Natural killer cell (primary cell): ENCODE data around the gene GTPBP4. TPM values are rescaled to one million over a fixed set of nuclear protein-coding genes. Genes with fewer than 3 reads are reported as not detected.

ENCODE experiments used
- ATAC-seq, 3 donors: fragments of 150-1000 bp in 2 of 3; fragments of 200-7000 bp in 1 of 3; cut with Tn5 transposase; 1 replicate in 1 of 3; 2 replicates in 2 of 3; pipeline ENCODE4 v1.10.0; 2021; ENCODE audit warnings: mild to moderate bottlenecking in 2 of 3, moderate library complexity in 2 of 3
- DNase-seq, 2 donors: peaks; one replicate each; pipeline versions ENCODE4 v3.0.0 to v3.0.0-alpha.2; 2013 to 2021; ENCODE audit warnings: mixed read lengths in 1 of 2
- H3K27ac ChIP-seq: one replicate; pipeline ENCODE4 v1.5.1; 2013; ENCODE audit warnings: mild to moderate bottlenecking, low read length
- H3K27me3 ChIP-seq: one replicate; pipeline ENCODE4 v1.6.1; 2013; ENCODE audit warnings: low read length; ENCODE audit not compliant: control insufficient read depth, insufficient read depth
- H3K36me3 ChIP-seq: one replicate; pipeline ENCODE4 v1.6.1; 2013; ENCODE audit warnings: low read length; ENCODE audit not compliant: control insufficient read depth, insufficient read depth
- H3K4me1 ChIP-seq: one replicate; pipeline ENCODE4 v1.6.1; 2013; ENCODE audit warnings: low read length; ENCODE audit not compliant: control insufficient read depth, insufficient read depth
- H3K4me3 ChIP-seq: one replicate; pipeline ENCODE4 v1.5.1; 2013; ENCODE audit warnings: low read length
- H3K9me3 ChIP-seq: one replicate; pipeline ENCODE4 v1.6.1; 2013; ENCODE audit warnings: low read length; ENCODE audit not compliant: control insufficient read depth, insufficient read depth
- H3K27ac Mint-ChIP-seq, 2 donors: one replicate each; pipeline ENCODE4 v1.8.0; 2022; ENCODE audit warnings: mild to moderate bottlenecking in 2 of 2, mixed read lengths in 2 of 2, moderate library complexity in 1 of 2
- H3K27me3 Mint-ChIP-seq, 2 donors: one replicate each; pipeline ENCODE4 v1.8.0; 2022; ENCODE audit warnings: low read depth in 2 of 2, mixed read lengths in 2 of 2
- H3K36me3 Mint-ChIP-seq: one replicate; pipeline ENCODE4 v1.8.0; 2022; ENCODE audit warnings: mixed read lengths
- H3K4me1 Mint-ChIP-seq, 2 donors: one replicate each; pipeline ENCODE4 v1.8.0; 2022; ENCODE audit warnings: mixed read lengths in 2 of 2
- H3K4me3 Mint-ChIP-seq: one replicate; pipeline ENCODE4 v1.8.0; 2022; ENCODE audit warnings: mild to moderate bottlenecking, moderate library complexity, mixed read lengths
- H3K9me3 Mint-ChIP-seq, 2 donors: one replicate each; pipeline ENCODE4 v1.8.0; 2022; ENCODE audit warnings: mixed read lengths in 2 of 2
- WGBS: methylation state at CpG from one replicate; pipeline ENCODE4 v1.1.7; 2013; ENCODE audit warnings: missing lambda C conversion rate; ENCODE audit not compliant: insufficient coverage; 5-methylcytosine and 5-hydroxymethylcytosine counted together
- intact Hi-C: fragments of 100-400 bp; cut with micrococcal nuclease; formaldehyde crosslinking; loops from one replicate; pipeline ENCODE4 v1.14.2; 2022
- total RNA-seq, 4 donors: library from RNA; stranded (reverse); fragments of 120-200 nt in 1 of 4; gene quantifications; one replicate each; pipeline versions ENCODE4 v1.2.3 to v1.2.4, GENCODE V29; 2013 to 2022
- TF ChIP-seq, protein P1 (sequence below): fragments of 200-600 bp; IDR thresholded peaks from one replicate; pipeline ENCODE4 v1.8.0; 2022; ENCODE audit warnings: antibody characterized with exemption

Gene GTPBP4
- total RNA-seq = 10 to 100 TPM; 53.9 to 99.6 (median 72.5) TPM
- 47.7 TPM for total RNA-seq (2013)

DNA sequence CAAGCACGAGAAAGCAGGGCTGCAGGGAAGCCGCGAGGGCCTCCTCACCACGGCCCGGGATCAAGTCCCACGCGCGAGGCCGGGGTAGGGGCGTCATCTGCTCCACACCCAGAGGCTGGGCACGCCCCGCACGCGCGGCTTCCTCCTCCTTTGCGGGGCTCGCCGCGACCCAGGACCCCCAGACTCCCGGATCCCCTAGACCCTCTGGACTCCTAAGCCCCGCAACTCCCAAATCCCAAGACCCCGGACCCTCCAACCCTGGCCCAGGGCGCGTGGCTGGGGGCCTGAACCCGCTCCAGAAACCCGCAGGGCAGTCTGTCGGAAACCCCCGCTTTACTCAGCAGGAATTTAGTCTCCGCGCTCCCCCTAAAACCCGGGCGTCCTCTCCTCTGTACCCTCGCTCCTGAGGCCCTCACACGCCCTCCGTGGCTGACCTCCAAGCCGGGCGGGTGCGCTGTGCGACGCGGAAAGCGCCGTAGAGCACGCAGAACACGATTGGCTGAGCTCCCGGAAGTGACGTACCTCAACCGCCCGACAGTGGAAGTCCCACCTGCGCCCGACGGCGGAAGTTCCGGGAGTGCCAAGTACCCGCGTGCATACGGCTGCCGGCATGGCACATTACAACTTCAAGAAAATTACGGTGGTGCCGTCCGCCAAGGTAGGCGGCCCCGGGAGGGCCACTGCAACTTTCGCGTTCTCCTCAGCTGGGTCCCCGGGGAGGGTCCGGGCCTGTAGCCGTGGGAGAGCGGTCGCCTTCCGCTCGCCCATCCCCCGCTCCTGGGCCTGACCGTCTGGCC, at the start of gene GTPBP4:
Gene GTPBP4, plus strand, starts transcription at position 565 of the 797 bp plus-strand sequence. Its CDS starts 46 bp downstream, at position 611.
- no peaks in the 10 kb centered on the region for H3K27me3 ChIP-seq
- no peaks in the 10 kb centered on the region for H3K9me3 Mint-ChIP-seq
- no peaks in the 10 kb centered on the region for H3K36me3 Mint-ChIP-seq
- H3K27ac ChIP-seq = peak within 1 kb of the TSS; percentile 78
- DNase-seq (peak; percentile 95 to 99), ATAC-seq (peak; percentile 95 to 98 (median 98))
- peaks cover 21% of the 10 kb centered on the region for H3K4me1 ChIP-seq
- intact Hi-C loops = loop anchor here (1.0 to 2.0 kb wide), 4 partner anchors 22 to 75 kb away; partner anchors contain the start of genes IDI1 and LARP4B
- no peaks in the 10 kb centered on the region for H3K27me3 Mint-ChIP-seq
- peak within 1 kb of the TSS; percentile 98 for H3K4me3 Mint-ChIP-seq
- H3K36me3 ChIP-seq = peaks cover 4% of the 10 kb centered on the region
- H3K4me1 Mint-ChIP-seq = peaks cover 38 to 39% of the 10 kb centered on the region in 2 donors
- peak within 1 kb of the TSS; percentile 68 for H3K4me3 ChIP-seq
- H3K27ac Mint-ChIP-seq = peak within 1 kb of the TSS; percentile 90 to 97
- WGBS = under 1% methylated on average over 74 of the region's 74 CpGs
- H3K9me3 ChIP-seq = no peaks in the 10 kb centered on the region
- TF ChIP-seq, protein P1, sequence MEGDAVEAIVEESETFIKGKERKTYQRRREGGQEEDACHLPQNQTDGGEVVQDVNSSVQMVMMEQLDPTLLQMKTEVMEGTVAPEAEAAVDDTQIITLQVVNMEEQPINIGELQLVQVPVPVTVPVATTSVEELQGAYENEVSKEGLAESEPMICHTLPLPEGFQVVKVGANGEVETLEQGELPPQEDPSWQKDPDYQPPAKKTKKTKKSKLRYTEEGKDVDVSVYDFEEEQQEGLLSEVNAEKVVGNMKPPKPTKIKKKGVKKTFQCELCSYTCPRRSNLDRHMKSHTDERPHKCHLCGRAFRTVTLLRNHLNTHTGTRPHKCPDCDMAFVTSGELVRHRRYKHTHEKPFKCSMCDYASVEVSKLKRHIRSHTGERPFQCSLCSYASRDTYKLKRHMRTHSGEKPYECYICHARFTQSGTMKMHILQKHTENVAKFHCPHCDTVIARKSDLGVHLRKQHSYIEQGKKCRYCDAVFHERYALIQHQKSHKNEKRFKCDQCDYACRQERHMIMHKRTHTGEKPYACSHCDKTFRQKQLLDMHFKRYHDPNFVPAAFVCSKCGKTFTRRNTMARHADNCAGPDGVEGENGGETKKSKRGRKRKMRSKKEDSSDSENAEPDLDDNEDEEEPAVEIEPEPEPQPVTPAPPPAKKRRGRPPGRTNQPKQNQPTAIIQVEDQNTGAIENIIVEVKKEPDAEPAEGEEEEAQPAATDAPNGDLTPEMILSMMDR = peak; percentile 12

DNA sequence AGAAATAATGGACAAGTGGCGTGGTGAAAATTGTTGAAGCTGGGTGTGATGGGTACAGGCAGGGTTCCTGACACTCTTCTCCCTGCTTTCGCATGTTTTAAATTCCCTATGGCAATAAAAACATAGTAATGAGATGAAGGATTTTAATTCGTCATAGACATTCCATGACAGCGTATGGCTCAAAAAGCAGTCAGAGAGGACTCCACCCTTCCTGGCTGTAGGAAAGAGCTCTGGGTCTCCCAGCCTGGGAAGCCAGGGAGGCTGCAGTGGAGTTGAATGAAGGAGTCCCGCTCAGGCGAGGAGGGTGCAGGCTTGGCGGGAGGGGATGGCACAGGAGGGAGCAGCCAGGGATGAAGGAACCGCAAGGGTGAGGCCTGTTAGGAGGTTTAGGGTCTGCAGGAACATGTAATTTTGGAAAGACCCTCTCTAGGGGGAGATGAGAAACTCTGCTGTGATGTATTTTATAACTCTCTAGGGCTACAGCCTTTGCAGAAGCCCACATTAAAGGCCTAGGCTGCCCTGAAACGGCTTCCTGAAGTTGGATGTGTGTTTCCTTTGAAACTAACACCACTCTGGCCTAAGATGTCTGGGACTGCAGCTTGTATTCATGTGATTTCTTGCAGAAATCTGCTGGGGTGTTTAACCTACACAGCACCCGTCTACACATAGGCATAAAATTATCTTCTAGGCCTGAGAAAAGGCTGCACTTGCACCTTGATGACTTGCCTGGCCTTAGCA, 49.1 kb upstream of the GTPBP4 start:
- H3K36me3 Mint-ChIP-seq = no peaks in the 10 kb centered on the region
- no peak overlapping the region for H3K27ac ChIP-seq
- peaks cover 9% of the 10 kb centered on the region for H3K4me1 ChIP-seq
- no peak for ATAC-seq
- TF ChIP-seq, protein P1 = no peak
- 81% methylated on average over 9 of the region's 10 CpGs for WGBS
- H3K9me3 Mint-ChIP-seq = no peaks in the 10 kb centered on the region
- intact Hi-C loops = no loop called here
- no peaks in the 10 kb centered on the region for H3K36me3 ChIP-seq
- no peak overlapping the region for H3K27ac Mint-ChIP-seq
- no peak overlapping the region for H3K4me3 ChIP-seq
- H3K4me3 Mint-ChIP-seq = no peak overlapping the region
- H3K9me3 ChIP-seq = no peaks in the 10 kb centered on the region
- peaks cover 0 to 6% of the 10 kb centered on the region in 2 donors for H3K4me1 Mint-ChIP-seq
- no peaks in the 10 kb centered on the region for H3K27me3 Mint-ChIP-seq
- peak in 1 of 2 donors; percentile 32 for DNase-seq
- H3K27me3 ChIP-seq = no peaks in the 10 kb centered on the region

DNA sequence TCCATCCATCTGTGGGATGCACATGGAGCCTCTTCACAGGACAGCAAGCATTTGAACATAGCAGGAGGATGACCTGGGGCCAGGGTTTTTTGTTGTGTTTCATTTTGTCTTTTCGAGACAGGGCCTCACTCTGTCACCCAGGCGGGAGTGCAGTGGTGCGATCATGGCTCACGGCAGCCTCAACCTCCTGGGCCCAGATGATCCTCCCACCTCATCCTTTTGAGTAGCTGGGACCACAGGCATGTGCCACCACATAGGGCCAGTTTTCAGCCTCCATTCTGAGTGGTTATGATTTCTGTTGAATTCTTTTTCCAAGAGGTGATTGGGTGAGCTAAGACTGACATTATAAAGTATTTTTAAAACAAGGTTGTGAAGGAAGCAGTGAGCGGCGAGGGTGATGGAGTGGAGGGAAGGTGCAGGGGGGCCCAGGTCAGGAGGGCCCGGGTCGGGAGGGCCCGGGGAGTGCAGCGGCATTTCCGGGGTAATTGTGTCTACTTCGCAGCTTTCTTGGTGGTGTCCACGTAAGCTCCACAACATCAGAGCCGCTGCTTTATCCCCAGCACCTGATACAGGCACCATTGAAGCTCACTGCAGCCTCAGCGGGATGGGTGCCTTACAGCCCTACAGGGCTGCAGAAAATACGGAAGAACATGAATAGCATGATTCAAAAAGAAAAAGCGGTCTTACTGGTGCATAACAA, 44.8 kb upstream of the GTPBP4 start:
- H3K36me3 ChIP-seq = no peaks in the 10 kb centered on the region
- peaks cover 9% of the 10 kb centered on the region for H3K4me1 ChIP-seq
- no peaks in the 10 kb centered on the region for H3K27me3 Mint-ChIP-seq
- no peak overlapping the region for H3K4me3 ChIP-seq
- no peaks in the 10 kb centered on the region for H3K27me3 ChIP-seq
- H3K27ac Mint-ChIP-seq = peak overlapping the region in 1 of 2 donors; percentile 82
- ATAC-seq (no peak), DNase-seq (no peak)
- TF ChIP-seq, protein P1 = no peak
- 89% methylated on average over 17 of the region's 17 CpGs for WGBS
- no peaks in the 10 kb centered on the region for H3K9me3 ChIP-seq
- no peaks in the 10 kb centered on the region for H3K9me3 Mint-ChIP-seq
- H3K36me3 Mint-ChIP-seq = no peaks in the 10 kb centered on the region
- H3K4me1 Mint-ChIP-seq = peaks cover 6 to 13% of the 10 kb centered on the region in 2 donors
- H3K4me3 Mint-ChIP-seq = no peak overlapping the region
- intact Hi-C loops = no loop called here
- no peak overlapping the region for H3K27ac ChIP-seq
